ENCODE measurements around the gene SDK1.

DNA sequence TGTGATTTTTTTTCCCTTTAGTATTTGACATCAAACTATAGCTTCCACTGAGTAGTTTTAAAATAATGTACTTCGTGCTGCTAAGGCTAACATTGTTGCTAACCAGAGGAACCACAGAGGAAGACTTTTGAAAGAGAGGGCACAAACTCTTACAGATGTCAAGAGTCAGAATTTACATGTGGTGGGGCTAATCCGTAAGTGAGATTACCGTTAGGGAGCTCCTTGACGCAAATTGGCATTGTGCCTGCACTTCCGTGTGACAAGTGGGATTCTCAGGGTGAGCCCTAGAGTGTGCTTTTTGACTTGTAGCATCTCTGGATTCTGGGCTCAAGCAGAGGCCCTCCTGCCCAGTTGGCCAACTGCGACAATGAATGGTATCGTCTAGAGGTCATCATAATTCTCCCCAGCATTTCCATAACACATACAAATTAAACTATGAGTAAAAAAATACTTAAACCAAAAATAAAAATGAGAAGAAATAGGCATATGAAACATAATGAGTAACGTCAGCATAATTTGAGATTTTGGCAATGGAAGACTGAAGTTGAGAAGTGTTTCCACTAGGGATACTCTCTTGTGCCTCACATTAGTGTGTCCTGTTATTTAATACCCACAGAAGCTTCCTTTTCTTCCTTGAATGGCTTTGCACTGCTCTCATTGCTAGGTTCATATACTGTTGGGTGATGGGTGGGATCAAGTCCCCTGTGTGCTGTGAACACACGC, 164.0 kb downstream of the SDK1 start:
- no peak for TF ChIP-seq POLR2A (IDR thresholded peaks at IDR 0.05)
- TF ChIP-seq, protein P1, sequence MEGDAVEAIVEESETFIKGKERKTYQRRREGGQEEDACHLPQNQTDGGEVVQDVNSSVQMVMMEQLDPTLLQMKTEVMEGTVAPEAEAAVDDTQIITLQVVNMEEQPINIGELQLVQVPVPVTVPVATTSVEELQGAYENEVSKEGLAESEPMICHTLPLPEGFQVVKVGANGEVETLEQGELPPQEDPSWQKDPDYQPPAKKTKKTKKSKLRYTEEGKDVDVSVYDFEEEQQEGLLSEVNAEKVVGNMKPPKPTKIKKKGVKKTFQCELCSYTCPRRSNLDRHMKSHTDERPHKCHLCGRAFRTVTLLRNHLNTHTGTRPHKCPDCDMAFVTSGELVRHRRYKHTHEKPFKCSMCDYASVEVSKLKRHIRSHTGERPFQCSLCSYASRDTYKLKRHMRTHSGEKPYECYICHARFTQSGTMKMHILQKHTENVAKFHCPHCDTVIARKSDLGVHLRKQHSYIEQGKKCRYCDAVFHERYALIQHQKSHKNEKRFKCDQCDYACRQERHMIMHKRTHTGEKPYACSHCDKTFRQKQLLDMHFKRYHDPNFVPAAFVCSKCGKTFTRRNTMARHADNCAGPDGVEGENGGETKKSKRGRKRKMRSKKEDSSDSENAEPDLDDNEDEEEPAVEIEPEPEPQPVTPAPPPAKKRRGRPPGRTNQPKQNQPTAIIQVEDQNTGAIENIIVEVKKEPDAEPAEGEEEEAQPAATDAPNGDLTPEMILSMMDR (IDR thresholded peaks at IDR 0.05): no peak
